HUDEP-2 (cell line): ENCODE measurements around the gene SZT2.
A peak's percentile ranks its signal among the peaks of the same experiment; 100 is the strongest.

ENCODE experiments used
- DNase-seq, 76 experiments: peaks; one replicate each; lab custom pipeline; 2025; ENCODE audit not compliant: unreplicated experiment in 76 of 76; lab: John Stamatoyannopoulos, UW

Gene SZT2

DNA sequence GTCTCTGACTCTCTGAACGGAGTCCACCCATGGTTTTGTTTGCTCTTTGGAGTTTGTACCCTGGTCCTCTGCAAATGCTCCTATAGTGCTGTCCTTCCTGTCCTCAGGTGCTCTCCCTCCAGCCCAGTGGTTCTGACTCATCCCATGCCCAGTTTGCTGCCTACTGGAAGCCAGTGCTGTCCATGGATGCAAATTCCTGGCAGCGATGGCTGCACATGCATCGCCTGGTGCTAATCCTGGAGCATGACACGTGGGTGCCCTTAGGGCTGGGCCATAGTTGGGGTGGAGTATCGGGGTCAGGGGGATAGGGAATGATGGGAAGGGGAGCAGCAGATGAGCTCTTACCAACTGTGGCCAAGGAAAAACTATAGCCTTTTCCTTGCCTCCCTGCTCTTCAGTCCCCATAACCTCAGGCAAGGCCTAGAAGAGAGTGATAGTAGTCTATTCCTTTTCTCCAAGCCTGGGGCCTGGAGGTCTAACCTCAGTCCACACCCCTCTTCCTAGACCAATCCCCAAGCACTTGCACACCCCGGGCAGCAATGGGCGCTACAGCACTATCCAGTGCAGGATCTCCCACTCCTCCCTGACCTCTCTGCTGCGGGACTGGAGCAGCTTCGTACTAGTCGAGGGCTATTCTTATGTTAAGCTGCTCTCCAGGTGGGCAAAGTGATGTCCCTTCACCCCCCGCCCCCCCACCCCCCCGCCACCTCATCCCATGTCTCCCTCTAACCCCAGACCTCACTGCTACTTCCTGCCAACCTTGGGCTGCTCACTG, 32.5 kb downstream of the SZT2 start:
- no peak for DNase-seq

GRCh38 chr1:43422995-43423671, 33.4 kb downstream of the SZT2 start:
- no peak for DNase-seq

DNA sequence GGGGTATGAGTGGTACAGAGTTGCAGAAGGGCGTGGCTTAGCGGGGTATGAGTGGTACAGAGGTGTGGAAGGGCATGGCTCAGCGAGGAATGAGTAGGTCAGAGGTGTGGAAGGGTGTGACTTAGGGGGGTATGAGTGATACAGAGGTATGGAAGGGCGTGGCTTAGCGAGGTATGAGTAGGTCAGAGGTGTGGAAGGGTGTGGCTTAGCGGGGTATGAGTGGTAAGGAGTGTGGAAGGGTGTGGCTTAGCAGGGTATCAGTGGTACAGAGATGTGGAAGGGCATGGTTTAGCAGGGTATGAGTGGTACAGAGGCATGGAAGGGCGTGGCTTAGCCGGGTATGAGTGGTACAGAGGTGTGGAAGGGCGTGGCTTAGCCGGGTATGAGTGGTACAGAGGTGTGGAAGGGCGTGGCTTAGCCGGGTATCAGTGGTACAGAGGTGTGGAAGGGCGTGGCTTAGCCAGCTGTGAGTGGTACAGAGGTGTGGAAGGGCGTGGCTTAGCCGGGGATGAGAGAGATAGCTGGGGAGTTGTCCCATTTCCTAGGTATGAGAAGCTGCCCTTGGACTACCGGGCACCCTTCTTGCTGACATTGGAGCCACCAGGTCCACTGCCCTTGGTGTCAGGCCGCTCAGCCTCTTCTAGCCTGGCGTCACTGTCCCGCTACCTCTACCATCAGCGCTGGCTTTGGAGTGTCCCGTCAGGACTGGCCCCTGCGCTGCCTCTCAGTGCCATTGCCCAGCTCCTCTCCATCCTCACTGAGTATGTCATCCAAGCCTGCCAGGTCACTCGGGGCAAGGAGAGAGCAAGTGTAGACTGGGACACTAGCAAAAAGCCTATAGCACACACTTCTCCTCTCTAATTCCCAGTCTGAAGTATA, 34.2 kb downstream of the SZT2 start:
- DNase-seq, result peak in 1 of 76 experiments; percentile 7

DNA sequence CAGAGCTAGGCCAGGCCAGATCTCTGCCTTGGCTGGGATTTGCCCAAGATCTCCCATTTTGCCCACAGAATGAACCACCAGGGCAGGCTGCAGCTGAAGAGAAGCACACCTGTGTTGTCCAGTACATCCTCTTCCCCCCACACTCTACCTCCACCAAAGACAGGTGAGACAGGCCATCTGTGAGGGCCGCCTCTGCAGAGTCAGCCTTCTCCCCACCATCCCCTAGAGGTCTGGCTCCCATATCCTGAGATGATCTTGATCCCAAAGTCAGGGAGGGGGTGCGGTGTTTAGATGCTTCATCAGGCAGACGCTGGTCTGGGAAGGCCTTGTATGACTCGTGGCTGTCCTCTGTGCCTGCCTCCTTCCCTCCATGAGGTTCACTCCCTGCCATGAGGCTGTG, 35.3 kb downstream of the SZT2 start:
- DNase-seq, result no peak

GRCh38 chr1:43426221-43426620, 36.5 kb downstream of the SZT2 start:
- no peak for DNase-seq

DNA sequence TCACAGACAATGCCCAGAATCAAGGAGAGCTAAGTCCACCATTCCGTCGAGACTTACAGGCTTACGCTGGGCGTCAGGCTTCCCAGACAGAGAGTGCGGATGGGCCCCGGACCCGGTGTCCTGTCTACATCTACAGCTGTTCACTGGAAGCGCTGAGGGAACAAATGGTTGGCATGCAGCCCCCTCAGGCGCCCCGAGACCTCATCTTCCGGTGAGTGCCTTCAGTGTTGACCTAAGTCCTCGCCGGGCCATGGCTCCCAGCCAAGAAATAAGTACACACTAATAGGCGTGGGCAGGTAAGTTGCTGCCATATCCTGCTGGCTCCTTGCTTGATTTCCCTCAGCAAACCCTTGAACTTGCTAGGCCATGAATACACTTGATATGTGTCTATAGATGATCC, 37.8 kb downstream of the SZT2 start:
- no peak for DNase-seq

- no peak for DNase-seq
Observed at GRCh38 chr1:43427941-43428340, 38.2 kb downstream of the SZT2 start.

- no peak for DNase-seq
Observed at GRCh38 chr1:43430831-43431230, 41.1 kb downstream of the SZT2 start.

DNA sequence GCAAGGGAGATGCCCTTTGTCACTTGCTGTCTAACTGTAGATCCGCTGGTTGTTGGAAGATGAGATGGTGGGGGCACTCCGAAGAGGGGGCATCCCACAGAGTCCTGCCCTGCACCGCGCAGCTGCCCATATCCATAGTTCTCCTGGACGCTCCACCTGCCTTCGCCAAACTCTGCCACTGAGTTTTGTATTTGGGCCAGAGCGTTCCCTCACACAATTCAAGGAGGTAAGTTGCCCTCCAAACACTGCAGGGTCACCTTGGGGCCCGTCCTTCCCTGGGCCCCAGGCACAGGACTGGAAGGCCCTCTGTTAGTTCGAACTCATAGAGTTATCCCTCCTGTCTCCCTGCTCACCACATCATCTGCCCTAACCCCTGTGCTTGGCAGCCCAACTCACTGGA, 42.0 kb downstream of the SZT2 start:
- DNase-seq, result no peak

DNA sequence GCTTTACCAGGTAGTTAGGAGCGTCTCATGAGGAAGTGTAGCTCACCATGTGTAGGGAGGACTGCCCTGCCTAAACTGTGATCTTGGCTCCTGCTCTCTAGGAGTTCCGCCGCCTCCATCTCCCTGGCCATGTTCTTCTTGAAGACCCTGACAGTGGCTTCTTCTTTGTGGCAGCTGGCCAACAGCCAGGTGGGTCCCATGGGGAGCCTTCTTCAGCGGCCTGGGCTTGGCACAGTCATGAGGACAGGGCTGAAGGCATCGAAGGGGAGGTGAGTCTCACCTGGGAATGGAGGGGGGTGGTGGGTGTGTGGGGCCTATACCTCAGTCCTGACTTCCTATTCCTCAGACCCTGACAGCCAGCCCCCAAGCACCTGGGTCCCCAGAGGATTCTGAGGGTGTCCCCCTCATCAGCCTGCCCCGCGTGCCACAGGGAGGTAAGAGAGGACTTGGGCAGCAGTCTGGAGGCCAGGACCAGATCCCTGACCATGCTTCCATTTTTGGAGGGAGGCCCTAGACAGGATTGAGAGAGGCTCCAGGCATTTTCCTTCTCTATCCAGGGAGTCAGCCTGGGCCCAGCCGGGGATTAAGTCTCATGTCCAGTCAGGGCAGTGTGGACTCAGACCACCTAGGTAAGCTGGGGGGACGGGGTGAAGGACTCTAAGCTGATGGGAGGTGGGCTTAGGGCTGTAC, 42.6 kb downstream of the SZT2 start:
- no peak for DNase-seq

DNA sequence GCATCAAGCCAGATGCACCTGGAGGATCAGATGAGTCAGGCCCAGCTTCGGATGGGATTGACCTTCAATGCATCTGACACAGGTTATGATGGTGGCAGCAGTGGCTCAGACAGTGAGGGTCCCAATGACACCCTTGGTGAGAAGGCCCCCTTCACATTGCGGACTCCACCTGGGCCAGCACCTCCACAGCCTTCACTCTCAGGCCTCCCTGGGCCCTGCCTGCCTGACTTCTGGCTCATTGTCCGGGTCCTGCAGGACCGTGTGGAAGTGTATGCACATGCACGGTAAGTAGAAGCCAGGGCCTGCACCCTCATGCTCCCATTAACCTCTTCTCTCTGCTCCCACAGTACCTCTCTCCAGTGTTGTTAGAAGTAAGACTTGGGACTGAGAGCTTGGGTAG, 43.2 kb downstream of the SZT2 start:
- DNase-seq, result no peak

DNA sequence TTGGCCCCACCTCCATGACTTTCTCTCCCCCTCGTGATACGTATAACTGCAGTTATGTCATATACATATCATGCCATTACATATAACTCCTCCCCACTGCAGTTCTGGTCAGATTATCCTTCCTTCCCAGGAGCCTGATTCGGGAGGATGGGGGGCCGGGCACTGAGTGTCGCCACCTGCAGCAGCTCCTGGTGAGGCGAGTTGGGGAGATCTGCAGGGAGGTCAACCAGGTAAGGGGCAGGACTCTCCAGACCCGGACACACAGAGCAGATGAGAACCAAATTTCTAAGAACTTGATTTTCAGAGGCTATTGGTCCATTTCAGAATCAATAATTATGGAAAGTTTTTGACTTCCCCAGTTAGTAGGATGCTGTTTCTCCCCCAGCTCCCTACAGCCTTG, 44.6 kb downstream of the SZT2 start:
- no peak for DNase-seq

DNA sequence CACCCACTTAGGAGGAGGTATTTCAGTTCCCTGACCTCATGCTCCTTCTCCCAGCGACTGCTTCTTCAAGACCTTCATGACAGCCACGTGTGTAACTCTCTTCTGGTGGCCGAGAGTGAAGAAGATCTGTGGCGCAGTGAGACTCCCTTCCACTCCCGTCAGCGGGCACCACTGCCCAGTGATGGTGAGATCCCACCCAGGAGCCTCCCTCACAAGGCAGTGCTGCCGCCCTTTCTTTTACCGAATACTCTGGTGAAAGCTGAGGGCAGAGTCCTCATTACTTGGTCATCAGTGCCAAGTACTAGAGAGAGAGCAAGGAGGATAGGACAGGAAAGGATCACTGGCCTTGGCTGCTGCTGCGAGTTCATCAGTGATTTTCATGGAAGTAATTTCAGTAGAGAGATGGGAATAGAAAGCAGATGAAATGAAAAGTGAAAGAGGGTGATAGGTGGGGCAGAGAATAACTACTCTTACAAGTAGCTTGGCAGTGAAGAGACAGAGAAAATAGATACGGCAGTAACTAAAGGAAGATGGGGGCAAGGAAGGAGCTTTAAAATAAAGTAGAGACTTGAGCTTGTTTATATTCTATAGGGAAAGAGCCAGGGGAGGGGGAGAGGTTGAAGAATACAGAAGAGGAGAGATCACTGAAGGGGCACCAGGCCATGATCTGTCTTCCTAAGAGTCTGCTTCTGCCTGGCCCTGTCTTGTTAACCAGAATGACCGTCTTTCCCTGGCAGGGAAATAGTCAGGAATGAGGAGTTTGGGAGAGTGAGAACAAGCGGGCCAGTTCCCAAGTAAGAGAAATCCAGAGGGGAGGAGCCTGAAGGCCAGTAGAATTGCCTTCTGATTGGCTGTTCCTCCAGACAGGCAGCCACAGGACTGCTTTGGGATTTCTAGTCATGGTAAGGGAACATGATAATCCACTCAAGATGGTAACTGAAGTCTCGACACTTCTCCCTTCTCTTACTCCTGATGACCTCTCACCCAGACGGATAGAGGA, 45.7 kb downstream of the SZT2 start:
- DNase-seq, result no peak

- no peak for DNase-seq
Observed at GRCh38 chr1:43436371-43436770, 46.7 kb downstream of the SZT2 start.

DNA sequence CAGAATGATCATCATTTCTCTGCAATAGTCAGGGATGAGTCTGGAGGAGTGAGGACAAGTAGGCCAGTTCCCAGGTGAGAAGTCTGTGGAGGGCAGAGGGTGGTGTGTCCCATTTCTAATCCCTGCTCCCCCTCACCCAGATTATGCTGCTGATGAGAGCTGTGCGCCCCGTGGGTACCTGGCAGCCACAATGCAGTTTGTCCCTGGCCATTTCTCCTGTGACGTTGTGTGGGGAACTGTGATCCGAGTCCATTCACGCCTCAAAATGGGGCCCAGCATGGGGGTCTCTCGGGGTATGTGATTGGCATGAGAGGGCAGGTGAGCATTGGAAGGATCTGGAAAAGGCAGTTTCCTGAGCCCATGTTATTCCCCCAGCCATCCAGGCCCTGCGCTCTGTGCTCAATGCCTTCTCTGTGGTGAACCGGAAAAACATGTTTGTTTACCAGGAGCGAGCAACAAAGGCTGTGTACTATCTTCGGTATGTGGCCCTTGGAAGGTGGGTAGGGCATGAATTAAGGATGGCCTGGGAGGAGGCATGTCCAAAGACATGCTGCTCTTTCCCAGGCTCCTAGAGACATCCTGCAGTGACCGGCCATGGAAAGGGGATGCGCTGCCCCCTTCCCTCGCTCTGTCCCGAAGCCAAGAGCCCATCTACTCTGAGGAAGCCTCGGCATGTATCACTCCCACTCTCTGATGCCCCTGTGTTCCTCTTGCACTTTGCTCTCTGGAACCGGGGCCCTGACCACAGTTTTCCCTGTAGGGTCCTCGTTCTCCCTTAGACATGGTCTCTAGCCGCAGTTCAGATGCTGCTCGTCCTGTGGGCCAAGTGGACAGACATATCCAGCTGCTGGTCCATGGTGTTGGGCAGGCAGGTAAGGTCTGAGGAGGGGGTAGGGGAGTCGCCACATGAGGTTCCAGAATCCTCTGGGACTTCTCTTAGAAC, 47.6 kb downstream of the SZT2 start:
- no peak for DNase-seq

DNA sequence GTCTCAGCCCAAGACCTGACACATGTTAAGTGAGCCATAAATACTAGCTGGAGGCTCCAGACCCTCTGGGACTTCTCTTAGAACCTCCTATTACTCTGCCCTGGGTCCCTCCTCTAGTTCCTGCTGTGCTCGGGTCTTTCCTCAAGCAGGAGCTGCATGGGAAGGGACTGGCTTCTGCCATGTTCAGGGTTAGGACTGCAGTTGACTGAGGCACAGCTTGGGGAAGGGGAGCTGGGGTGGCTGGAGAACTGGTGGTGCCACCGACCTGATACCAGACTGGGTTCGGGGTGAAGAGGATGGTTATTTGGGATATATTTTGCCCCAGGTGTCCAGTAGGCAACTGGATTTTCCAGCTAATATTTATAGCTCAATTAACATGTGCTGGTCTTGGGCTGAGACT, 48.3 kb downstream of the SZT2 start:
- DNase-seq, result no peak

- DNase-seq, result no peak
Observed at GRCh38 chr1:43438576-43438952, 48.9 kb downstream of the SZT2 start.

GRCh38 chr1:43438953-43439581, 49.4 kb downstream of the SZT2 start:
- no peak for DNase-seq
